ENCODE results near the gene FUCA2.
A peak's percentile ranks its signal among the peaks of the same experiment; 100 is the strongest.

FUCA2 gene, protein sequence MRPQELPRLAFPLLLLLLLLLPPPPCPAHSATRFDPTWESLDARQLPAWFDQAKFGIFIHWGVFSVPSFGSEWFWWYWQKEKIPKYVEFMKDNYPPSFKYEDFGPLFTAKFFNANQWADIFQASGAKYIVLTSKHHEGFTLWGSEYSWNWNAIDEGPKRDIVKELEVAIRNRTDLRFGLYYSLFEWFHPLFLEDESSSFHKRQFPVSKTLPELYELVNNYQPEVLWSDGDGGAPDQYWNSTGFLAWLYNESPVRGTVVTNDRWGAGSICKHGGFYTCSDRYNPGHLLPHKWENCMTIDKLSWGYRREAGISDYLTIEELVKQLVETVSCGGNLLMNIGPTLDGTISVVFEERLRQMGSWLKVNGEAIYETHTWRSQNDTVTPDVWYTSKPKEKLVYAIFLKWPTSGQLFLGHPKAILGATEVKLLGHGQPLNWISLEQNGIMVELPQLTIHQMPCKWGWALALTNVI

DNA sequence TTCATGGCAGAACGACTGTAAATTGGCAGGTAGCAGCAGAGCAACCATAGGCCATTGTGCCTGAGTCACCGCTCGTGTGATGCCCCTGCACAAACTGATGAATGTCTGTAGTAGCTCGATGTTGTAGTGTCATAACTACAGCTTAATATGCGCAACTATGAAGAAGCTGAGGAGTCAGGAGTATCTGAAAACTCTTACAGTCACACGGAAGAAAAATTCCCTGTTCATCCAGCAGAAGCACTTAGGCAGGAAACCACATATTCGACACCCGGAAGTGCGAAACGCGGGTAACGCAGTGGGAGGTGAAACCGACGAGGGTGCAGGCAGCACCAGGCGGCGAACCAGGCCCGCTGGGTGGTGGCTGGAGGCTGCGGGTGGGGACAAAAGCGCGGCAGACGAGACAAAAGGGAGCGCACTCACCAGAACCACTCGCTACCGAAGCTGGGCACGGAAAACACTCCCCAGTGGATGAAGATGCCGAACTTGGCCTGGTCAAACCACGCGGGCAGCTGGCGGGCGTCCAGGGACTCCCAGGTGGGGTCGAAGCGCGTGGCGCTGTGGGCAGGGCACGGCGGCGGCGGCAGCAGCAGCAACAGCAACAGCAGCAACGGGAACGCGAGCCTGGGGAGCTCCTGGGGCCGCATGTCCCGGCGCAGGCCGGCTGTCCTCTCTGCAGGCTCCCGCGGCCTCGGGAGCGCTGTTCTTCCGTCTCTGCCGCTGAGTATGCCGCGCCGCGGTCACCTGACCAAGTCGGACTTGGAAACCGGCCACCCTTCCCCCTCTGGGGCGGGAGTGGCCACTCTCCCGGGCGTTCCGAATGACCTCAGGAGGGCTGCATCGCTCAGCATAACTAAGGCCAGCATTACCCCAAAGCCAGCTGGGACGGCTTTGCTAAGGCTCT is at the start of gene FUCA2:
FUCA2 (minus strand) TSS at position 730 of the 901 bp plus-strand sequence; CDS start at position 644, 86 bp downstream.
- peak; percentile 30 for DNase-seq (ENCODE audit: low read depth)

DNA sequence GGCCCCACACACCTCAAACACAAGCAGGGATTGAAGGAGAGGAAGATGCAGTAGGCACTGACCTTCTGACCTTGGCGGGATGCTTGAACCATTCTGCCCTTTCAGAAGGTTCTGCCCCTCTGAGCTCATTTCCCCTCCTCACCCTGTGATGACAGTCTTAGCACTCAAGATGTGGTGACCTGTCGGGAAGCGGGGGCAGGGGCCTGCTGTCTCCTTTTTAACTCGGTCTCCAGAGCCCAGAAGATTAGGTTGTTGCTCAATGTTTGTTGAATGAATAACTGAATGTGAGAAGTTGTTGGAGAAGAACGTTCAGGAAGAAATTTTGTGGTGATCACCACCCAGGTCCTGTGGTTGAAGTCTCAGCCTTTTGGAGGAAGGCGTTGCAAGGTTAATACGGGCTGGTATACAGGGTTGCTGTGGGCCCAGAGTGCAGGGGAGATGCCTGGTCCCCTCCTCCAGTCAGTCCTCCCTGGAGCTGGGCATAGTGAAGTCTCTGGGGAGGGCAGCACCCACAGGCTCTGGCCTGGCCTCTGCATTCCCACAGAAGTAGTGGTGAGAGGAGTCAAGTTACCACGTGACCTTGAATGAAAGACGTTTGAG is 49.7 kb upstream of the FUCA2 start:
- no peak for DNase-seq (ENCODE audit: low read depth)

DNA sequence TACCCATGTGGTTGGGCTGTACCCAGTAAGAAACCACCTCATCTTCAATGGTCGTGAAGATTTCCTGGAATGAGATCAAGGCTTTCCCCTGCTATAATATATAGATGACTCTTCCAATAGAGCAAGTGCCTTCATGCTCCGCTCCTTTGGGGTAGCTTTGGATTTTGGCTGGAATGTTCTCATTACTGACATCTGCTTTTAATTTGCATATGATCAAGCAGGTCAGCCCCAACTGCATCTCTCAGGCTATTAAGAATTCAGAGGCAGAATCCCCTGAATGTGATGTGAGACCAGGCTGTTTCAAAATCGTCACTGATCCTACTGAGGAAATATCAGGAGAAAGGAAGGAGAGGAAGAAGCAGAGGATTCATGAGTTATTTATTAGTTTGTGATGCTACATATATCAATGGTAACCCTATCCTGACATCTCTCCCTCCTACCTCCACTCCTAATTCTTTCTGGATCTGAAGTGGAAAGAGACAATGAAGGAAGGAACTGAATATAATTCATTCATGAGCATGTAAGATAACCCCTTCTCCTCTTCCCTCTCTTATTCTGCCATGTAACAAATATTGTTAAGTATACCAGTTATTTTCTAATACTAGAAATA is 47.6 kb upstream of the FUCA2 start:
- no peak for DNase-seq (ENCODE audit: low read depth)

DNA sequence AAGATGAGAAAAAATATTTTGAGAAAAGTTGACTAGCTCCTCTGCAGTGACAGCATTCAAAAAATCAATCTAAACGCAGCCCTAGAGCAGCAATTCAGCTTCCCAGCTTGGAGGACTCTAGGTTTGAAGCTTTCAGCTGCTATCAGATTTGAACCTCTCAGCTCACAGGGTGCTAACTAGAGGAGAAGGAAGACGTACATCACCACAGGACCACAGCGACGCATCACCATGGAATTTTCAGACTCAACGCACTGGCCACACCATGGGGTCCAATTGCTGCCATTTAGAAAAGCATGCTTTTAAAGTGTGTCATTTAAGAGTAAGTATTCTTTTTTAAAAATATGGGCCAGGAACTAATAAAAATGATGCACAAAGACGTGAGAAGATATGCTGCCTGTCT is 45.0 kb upstream of the FUCA2 start:
- no peak for DNase-seq (ENCODE audit: low read depth)

DNA sequence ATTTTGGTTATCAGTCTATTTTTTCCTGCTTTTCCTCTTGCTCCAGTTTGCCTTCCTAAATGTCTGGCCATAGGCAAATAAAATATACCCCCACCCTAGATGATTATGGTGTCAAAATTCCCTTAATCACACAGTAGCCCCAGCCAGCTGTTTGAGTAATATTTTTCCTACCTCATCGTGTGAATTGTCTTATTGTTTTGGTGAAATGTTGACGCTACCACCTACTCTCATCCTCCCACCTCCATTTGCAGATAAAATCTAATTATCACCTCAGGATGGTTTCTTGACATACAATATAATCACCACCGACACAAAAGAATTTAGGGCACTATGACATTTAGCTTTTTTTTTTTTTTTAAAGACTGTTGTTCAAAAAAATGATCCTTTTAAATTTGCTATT is 44.1 kb upstream of the FUCA2 start:
- no peak for DNase-seq (ENCODE audit: low read depth)

DNA sequence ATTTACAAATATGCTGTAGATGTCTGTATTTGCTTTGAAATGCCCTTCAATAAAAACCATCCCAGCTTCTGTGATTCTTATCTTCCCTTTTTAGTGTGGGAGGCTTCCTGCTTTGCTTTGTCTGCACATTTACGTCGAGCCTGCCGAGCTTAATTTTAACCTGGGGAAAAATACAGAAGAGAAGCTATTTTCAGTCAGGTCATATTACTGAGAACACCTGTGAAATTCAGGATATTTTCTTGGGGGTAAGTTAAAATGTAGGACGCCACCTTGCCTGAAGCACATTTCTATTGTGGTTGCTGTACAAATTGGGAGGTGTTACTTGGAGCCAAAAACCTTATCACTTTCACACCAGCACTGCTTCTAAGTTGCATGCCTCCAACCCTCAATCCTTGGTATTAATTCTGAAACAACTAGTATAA is 43.6 kb upstream of the FUCA2 start:
- no peak for DNase-seq (ENCODE audit: low read depth)

DNA sequence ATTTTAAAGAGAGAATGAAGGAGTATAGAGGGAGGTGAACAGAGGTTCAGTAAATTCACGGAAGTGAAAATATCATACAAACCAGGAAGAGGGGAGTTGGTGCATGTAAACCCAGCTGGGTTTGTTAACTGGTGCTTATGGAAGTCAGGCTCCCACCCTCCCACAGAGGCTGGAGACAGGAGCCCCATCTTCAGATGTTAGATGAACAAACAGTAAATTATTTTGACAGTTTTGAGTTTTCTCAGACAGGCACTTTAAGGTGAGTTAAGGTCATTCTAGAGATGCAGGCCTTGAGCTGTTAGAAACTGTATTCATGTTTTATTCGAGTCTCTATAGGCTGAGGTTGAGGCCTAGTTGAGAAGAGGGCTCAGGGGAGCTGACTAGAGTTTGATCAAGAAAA is 41.8 kb upstream of the FUCA2 start:
- DNase-seq (ENCODE audit: low read depth), result no peak

DNA sequence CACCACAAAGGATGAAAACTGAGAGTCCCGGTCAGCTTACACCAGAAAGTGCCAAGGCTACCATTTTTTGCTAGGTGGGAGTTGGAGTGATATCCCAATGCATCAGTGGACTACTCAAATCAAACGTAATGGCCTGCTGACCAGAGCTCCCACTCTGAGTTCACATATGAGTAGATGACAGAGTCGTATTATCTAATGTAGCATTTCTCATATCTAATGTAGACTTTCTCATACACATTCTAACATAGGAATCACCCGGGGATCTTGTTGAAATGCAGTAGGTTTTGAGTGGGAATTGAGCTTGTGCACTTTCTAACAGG is 38.4 kb upstream of the FUCA2 start:
- no peak for DNase-seq (ENCODE audit: low read depth)

DNA sequence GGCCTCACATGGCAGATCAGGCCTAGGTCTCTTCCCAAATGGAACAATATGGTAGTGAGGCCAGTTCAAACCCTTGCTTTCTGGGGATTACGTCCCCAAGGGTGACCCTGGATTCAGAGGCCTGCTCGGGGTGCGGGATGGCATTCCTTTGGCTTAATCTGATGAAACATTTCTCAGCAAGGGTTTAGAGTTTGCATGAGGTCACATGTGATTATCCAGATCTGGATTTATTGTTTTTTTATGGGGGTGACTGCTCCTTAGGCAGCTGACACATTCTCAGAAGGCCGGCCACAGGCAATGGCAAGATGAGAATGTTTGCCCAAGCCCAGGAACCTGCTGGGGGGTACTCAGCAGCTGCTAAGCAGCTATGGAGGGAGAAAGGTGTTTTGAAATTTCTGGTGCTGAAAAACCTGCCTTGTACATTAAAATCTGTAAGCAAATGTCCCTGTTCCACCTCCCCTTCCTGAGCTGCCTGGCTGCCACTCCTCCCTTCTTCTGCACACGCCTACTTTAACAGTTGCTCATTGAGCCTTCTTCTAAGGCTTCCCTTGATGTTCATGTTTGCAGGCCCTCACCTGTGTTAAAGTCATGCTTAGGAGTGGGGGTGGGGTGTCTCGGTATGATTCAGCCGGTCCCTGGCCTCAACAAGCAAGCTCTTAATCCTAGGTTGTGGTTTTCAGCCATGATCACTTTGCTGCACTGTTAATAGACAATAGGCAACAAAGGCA is 37.9 kb upstream of the FUCA2 start:
- no peak for DNase-seq (ENCODE audit: low read depth)

DNA sequence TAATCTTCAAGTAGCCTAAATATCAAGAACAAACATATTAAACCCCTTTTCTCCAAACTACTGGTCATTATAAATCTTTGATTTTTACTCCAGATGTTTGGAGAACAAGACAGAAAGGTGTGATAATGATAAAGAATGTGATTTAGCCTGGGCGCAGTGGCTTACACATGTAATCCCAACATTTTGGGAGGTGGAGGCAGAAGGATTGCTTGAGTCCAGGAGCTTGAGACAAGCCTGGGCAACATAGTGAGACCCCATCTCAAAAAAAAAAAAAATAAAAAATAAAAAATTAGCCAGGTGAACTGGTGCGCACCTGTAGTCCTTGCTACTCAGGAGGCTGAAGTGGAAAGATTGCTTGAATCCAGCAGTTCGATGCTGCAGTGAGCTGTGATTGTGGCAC is 35.1 kb upstream of the FUCA2 start:
- no peak for DNase-seq (ENCODE audit: low read depth)

DNA sequence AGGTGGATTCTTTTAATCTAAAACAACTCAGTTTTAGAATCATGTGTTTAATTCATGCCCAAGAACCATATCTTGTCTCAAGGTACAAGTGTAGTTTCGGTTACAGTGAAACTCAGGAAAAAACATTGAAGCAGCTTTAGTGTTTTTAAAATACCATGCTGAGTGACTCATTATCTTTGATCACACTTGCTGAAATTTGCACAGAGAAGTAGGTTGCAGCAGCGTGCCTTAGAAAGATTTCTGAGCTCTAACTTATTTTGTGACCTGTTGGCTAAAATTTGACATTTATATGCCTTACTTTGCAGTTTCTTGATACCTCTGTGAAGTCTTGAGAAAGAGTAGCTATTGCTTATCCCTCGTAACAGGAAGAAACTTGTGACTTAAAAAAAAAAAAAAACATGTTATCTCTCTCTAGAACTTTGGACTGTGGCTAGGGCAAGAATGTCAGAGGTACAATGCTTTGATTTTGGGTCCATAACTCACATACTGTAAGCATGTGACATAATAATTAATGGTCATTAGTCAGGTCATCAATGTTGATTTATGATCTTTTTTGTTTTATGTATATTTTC is 34.5 kb upstream of the FUCA2 start:
- DNase-seq (ENCODE audit: low read depth), result no peak

DNA sequence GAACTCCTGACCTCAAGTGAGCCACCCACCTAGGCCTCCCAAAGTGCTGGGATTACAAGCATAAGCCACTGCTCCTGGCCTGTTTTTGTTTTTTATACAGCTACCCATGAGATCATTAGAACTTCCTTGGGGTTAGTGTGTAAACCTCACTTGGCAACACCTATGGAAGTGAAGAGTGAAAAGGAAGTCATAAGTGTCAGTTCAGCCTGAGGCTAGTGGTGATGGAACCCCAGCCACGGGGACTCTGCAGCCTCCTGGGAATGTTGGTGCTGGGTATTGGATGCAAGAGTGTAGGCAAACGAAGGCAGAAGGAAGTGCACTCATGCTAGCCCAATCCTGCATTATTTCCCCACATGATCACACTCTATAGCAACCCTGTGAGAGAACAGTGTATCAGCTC is 33.6 kb upstream of the FUCA2 start:
- no peak for DNase-seq (ENCODE audit: low read depth)

DNA sequence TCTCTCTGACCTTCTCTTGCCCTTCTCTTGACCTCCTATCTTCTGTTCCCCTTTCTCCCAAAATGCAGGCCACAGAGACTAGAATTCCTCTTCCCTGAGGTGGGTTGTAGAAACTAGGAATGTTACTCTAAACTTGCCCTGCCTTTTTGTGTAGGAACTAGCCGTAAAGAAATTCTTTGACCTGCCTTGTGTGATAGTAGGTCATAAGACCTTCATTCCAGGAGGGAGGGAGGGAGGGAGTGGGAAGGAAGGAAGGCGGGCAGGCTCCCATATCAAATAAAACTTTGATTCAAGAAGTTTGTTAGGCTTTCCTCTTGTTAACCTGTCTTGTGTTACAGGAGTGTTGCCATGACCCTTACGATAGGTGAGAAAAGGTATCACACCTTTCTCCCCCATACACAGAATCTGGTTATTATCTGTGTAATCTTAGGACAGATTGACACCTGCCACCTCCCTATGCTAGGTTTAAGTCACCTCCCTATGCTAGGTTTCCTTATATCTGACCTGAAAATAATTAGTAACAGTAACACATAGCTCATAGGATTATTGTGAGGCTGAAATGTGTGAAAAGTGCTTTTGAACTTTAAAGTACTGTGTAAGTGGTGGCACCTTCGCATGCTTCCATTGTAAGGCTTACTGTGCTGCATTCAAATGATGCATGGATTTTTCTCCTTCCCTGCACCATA is 32.6 kb upstream of the FUCA2 start:
- no peak for DNase-seq (ENCODE audit: low read depth)

DNA sequence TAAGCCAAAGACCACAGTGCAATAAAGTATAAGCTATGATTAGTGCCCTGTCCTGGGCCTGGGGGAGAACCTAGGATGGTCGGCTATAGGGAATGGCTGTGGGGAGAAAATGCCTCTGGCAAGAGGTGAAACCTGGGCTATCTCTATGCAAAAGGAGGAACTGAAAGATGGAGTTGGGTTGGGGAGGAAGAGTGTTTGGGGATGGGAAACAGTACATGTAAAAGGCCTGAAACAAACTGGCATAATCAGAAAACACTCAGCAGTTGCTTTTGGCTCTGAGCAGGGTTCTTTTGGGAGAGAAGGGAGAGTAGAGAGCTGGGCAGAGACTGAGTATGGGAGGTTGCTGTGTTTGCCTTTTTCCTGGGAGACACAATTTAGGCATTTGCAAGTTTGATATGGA is 31.9 kb upstream of the FUCA2 start:
- no peak for DNase-seq (ENCODE audit: low read depth)

DNA sequence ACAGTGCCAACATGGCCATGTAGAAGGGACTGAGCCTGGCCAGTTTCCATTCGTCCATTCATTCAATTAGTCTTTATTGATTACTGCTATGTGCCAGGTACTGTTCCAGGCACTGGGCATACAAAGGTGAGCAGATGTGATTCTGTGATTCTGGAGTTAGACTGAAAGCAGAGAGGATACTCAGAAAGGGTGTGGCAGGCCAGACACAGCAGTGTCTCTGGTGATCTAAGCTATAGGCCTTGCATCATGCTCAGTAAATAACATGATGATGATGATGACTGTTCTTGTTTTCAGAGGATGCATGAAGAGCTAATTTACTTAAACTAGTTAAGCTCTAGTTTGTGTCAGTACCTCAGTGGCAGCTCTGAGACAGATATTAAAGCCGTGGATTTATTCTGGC is 31.4 kb upstream of the FUCA2 start:
- no peak for DNase-seq (ENCODE audit: low read depth)

DNA sequence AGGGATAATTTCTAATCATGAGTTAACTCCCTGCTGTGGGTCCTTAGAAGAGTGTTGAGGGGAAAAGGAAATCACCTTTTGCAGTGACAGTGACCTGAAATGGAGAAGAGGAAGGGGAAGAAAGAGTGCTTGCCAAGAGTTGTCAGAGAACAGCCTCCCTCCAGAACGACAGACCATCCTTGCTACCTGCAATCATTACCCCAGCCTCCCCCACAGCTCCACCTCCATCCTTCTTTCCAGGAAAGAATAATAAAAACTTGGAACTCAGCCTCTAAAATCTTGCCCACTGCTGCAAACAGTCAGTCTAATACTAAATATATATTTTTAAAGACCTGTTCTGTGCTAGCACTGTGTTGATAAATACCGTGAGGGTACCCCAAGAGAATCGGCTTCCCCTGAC is 28.7 kb upstream of the FUCA2 start:
- DNase-seq (ENCODE audit: low read depth), result no peak

DNA sequence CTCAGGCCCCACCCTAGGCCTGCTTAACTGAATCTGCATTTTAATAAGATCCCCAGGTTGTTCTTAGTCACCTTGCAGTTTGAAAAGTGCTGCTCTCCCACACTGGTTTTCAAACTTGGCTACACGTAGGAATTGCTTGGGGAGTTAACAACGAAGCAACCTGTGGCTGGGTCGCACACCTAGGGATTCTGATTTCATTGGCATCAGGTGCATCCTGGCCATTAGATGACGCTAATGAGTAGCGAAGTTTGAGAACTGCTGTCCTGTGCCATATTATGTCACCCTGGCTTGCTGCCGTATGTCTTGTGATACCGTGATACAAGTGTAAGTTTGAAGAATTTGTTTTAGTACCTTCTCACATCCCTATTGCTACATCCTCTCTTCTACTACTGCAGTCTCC is 28.2 kb upstream of the FUCA2 start:
- DNase-seq (ENCODE audit: low read depth), result no peak

DNA sequence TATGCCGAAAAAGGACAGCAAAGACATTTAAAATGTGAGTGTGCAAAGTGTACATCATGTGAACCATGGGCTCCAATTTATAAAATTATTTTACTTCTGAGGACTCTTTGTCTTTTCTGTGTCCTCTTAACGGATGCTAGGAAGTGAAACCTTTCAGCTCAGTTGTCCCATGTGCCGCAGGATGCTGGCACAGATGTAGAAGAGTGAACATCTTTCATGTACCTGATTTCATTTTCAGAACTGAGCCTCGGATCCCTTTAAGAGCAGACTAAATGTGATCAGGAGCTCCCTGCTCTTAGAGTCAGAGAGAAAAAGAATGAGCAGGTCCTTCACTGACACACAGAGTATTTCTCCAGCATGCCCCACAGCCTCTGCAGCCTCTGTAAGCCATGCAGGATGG is 27.6 kb upstream of the FUCA2 start:
- no peak for DNase-seq (ENCODE audit: low read depth)

DNA sequence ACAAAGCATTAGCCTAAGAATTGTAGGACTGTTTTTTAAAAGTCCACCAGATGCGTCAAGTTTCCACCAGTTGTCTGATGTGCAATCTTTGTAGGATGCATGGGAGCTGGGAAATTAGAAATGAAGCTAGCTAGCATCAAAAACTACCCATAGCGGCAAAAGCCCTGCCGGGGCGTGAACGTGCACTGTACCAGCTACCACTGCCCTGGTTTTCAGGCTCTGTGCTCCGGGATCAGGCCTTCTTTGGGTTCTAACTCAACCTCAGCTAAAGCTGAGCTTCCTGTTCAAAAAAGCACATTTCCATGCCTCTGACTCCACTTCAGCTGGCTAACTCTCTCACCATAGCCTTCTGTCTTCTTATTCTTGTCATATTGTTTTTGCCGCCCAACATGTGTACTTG is 26.9 kb upstream of the FUCA2 start:
- DNase-seq (ENCODE audit: low read depth), result no peak

DNA sequence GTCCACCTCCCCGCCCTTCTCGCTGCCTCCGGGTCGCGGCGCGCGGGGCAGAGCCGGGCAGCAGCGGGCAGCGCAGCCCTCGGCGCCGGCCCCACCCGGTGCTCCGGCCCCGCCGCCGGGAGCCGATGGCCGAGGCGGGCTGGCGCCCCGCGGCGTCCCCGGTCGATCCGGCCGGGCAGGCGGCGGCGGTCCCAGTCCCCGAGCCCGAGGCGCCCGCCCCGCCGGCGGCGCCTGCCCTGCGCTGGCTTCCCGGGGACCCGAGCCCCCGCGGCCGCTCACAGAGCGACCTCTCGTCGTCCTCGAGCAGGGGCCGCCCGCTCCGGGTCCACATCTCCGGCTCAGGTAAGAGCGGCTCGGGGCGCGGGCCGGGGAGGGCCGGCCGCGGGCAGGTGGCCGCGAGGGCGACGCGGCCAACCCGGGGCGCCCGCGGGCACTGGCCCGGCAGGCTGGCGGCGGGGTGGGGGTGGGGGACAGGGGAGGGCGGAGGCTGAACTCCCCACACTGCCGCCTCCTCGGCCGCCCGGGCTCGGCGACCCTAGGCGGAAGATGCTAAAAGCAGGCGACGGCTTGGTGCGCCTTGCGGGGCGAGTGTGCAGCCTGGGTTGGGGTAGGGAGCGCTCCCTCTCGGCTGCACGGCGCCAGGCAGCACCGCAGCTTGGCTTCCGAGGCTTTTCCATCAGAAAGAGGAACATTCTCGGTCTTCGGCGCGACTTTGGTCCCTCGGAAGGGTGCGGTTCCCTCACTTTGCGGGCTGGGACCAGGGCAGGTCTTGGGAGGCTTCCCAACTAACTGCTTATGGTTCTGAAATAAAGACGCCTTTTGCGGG is 25.6 kb upstream of the FUCA2 start:
- DNase-seq (ENCODE audit: low read depth), result peak; percentile 30
